Tibial nerve (tissue), 4 donors: Measurements from ENCODE around the gene MEIS2.

Experiments
- EP300 ChIP-seq, 2 donors: sonication (generic); formaldehyde crosslinking; IDR thresholded peaks; one replicate each; pipeline ENCODE4 v1.6.1; 2017; ENCODE audit warnings: antibody characterized with exemption in 2 of 2, mild to moderate bottlenecking in 1 of 2
- TF ChIP-seq, protein P1 (sequence below), 5 experiments: fragments of 200-600 bp in 3 of 5; fragments of 450-650 bp in 2 of 5; sonication (generic) in 3 of 5; IDR thresholded peaks; one replicate each; pipeline ENCODE4 v1.5.1; 2016 to 2019; ENCODE audit warnings: antibody characterized with exemption in 5 of 5, mild to moderate bottlenecking in 3 of 5, moderate library complexity in 2 of 5

- TF ChIP-seq, protein P1, sequence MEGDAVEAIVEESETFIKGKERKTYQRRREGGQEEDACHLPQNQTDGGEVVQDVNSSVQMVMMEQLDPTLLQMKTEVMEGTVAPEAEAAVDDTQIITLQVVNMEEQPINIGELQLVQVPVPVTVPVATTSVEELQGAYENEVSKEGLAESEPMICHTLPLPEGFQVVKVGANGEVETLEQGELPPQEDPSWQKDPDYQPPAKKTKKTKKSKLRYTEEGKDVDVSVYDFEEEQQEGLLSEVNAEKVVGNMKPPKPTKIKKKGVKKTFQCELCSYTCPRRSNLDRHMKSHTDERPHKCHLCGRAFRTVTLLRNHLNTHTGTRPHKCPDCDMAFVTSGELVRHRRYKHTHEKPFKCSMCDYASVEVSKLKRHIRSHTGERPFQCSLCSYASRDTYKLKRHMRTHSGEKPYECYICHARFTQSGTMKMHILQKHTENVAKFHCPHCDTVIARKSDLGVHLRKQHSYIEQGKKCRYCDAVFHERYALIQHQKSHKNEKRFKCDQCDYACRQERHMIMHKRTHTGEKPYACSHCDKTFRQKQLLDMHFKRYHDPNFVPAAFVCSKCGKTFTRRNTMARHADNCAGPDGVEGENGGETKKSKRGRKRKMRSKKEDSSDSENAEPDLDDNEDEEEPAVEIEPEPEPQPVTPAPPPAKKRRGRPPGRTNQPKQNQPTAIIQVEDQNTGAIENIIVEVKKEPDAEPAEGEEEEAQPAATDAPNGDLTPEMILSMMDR (IDR thresholded peaks at IDR 0.05) = no peak
- TF ChIP-seq EP300 (IDR thresholded peaks at IDR 0.05) = no peak
Observed at GRCh38 chr15:36938764-36939163, 161.6 kb downstream of the MEIS2 start.
